Measurements from ENCODE around the gene MEX3A.
"Not testable (repeated sequence)": the region's sequence is repeated elsewhere in the genome, so short reads cannot be mapped to it uniquely, and the experiment has no call there.

Gene MEX3A, protein sequence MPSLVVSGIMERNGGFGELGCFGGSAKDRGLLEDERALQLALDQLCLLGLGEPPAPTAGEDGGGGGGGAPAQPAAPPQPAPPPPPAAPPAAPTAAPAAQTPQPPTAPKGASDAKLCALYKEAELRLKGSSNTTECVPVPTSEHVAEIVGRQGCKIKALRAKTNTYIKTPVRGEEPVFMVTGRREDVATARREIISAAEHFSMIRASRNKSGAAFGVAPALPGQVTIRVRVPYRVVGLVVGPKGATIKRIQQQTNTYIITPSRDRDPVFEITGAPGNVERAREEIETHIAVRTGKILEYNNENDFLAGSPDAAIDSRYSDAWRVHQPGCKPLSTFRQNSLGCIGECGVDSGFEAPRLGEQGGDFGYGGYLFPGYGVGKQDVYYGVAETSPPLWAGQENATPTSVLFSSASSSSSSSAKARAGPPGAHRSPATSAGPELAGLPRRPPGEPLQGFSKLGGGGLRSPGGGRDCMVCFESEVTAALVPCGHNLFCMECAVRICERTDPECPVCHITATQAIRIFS

DNA sequence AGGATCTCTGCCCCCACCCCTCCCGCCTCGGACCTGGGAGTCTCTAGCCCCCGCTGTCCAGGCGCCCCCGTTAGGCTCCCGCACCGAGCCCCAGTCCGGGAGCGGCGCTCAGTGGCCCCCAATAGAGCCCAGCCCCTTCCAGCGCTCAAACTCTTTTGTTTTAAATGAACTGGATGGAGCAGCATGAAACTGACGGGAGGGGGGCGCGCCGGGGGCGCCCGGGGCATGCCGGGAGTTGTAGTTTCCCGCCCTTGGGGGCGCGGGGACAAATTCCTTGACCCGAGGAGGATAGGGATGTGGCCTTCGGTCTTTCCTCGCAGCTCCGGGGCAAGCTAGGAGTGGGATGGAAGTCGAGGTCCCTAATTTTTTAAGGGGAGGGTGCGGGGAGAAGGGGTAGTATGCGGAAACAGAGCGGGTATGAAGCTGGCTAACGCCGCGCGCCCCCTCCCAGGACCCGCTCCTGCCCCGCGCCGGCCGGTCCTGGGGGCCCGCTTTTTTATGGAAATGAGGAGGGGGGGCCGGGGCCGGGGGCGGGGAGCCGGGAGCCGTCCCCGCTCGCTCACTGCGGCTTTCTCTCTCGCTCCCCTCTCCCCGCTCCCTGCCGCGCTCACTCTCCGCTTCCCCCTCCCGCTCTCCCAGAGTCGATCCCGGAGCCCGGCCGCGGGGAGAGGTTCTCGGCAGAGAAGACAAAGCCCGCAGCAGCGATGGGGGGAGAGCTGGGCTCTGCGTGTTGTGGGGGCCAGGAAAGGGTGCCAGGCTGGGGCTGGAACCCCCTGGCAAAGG, at the start of gene MEX3A:
Gene MEX3A (minus strand): TSS at position 157 of the 783 bp plus-strand sequence. CDS start 467 bp downstream, outside the sequence.
- peak; percentile 84 for DNase-seq (ENCODE audit: low spot score)

DNA sequence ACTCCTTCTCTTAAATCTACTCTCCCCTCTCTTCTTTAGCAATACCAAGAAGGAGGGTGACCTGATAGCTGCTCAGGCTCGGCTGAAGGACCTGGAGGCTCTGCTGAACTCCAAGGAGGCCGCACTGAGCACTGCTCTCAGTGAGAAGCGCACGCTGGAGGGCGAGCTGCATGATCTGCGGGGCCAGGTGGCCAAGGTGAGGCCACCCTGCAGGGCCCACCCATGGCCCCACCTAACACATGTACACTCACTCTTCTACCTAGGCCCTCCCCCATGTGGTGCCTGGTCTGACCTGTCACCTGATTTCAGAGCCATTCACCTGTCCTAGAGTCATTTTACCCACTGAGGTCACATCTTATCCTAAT, 48.3 kb upstream of the MEX3A start:
- no peak for DNase-seq (ENCODE audit: low spot score)

DNA sequence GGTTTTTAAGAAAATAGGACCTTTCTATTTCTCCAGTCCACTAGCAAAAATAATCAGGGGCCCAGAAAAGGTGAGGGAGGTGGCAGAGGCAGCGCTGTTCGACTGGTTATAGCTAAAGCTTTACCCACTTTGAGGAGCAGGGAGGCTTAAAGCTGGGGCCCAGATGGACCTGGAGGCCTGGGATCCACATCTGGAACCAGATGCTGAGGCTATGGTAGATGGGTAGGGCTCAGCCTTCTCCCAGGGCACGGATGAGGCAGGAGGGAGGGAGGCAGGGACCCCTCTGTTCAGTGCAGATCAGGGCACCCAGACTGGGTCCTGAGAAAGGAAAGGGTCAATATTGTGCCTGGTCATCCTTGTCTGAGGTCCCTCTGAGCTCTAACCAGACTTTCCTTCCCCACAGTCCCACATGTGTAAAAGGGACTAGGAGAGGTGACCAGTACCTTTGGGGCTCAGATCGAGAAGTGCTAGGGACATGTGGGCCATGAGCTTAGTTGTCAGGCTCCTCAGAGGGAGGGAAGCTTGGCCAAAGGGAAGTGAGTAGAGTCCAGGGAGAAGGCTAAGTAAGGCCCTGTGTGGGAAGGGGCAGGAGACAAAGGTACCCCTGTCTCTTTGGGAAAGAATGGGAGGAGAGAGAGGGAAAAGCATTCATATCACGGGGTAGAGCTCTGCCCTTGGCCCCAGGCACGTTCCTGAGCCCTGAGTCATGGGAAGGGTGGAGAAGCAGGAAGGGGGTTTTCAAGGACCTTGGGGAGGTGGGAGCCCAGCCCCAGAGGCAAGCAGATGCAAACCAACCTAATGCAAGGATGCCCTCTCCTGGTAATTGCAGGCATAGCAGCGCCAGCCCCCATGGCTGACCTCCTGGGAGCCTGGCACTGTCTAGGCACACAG, 47.7 kb upstream of the MEX3A start:
- peak; percentile 95 for DNase-seq (ENCODE audit: low spot score)

DNA sequence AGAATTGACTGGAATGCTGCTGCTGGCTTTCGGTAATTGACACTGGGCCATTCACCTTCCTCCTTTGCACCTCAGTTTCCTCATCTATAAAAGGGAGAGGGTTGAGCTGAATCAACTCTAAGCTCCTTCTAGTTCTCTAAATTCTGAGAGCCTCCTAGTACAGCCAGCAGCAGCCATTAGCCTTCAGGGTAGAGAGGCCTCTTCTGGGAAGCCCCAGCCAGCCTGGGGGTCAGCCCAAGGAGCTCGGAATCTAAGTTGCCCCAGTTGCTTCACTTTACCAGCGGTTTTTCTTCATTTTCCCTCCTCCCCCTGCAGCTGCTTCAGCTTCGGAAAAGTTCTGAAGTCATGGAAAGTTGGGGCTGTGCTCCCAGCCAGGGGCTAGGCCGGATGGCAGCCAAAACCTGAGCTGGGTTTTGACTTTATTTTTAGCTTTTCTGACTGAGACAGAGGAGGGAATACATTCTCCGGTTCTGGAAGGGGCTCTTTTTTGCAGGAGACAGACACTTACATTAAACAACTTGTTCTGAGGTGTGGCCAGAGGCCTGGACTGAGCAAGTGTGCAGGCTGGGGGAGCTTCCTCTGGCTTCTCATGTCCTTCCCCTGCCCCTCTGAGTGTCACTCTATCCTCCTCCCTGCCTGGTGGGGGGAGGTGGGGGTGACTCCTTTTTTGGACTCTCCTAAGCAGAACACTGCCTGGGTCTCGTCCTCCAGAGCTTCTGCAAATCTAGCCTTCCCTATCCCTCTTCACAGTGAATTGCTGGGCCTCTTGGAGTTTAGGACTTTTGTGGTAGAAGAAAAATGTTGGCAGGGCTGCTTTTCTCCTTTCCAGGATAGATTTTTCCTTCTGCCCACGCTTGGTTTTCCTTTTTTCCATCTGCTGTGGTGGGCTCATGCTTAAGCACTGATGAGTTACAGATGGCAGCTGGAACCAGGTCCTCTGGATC, 46.7 kb upstream of the MEX3A start:
- DNase-seq (ENCODE audit: low spot score) = no peak

DNA sequence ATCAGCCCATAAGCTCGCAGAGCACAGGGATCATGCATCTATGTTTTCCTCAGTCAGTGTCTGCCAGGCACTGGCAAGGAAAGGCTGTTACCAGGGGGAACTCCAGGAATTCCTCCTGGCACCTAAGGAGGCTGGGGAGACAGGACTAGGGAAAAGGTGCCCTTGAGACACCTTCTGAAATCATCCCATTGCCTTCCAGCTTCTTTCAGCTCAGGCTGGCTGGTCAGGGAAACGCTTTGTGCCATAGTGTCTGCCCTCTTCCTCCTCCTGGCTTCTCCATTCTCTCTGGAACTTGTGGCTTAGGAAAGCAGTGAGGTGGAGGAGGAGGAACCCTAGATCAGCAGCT, 46.0 kb upstream of the MEX3A start:
- no peak for DNase-seq (ENCODE audit: low spot score)

DNA sequence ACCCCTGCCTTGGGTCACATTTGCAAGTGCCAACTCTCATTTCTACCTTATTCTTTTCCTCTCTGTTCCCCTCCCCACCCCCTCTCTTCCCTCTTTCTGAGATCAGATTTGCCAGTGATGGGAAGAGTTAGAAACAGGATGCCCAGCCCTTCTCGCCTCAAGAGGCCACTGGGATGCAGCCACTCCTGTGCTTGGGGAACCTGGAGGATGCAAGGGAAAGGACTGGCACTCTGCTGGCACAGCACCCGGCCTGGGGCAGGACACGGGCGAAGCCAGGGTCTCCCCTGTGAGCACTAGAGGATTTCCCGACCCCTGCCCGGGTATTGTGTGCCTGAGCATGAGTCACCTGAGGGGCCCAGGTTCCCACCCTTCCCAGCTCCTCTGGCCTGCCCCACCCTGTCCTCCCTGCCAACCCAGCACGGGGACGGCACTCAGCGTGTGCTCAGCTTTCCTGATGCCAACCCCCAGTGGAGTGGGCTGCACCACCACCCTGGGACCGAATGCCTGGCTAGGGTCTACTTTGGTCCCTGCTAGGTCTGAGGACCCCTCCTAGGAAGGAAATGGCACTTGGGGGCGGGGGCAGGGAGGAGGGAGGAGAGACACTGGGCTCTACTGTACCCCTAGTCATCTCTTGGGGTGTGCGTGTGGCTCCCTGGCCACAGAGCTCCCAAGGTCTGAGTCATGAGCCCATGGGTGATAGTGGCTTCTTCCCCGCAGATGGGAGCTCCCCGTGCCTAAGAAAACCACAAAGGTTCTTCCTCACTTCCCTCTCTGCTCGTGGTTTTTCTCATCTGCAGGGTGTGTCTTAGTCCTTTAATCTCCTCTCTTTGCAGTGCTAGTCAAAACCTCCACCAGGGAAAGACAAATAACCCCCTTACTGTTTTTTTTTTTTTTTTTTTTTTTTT, 44.6 kb upstream of the MEX3A start:
- DNase-seq (ENCODE audit: low spot score) = no peak

DNA sequence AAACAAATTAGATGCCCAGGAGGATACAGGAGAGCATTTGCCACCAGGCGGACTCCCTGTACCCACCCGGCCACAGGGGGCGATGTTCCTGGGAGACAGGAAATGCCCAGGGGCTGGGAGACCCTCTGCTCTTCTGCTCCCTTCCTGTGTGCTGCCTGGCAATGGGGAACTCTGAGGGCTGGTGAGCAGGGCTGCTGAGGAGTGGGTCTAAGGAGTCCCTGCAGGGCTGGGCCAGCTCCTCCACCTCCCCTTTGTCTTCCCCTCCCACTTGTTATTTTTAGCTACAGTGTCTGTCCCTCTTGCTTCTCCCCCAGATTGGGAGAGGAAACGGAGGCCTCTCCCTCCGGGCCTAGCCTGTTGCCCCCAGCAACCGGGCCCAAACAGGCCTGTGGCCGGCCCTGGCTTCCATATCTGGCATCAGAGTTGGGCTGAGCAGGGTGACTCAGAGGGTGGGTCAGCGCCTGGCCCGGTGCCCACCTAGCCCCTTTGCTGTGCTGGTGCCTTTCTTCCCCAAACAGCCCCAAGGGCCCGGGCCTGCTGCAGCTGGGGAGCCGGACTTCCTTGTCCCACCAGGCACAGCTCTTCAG, 43.9 kb upstream of the MEX3A start:
- peak; percentile 77 for DNase-seq (ENCODE audit: low spot score)

DNA sequence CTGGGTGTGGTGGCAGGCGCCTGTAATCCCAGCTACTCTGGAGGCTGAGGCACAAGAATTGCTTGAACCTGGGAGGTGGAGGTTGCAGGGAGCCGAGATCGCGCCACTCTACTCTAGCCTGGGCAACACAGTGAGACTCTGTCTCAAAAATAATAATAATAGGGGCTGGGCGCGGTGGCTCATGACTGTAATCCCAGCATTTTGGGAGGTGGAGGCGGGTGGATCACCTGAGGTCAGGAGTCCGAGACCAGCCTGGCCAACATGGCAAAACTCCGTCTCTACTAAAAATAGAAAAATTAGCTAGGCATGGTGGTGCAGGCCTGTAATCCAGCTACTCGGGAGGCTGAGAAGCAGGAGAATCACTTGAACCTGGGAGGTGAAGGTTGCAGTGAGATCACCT, 43.3 kb upstream of the MEX3A start:
- not testable (repeated sequence) for DNase-seq (ENCODE audit: low spot score)

DNA sequence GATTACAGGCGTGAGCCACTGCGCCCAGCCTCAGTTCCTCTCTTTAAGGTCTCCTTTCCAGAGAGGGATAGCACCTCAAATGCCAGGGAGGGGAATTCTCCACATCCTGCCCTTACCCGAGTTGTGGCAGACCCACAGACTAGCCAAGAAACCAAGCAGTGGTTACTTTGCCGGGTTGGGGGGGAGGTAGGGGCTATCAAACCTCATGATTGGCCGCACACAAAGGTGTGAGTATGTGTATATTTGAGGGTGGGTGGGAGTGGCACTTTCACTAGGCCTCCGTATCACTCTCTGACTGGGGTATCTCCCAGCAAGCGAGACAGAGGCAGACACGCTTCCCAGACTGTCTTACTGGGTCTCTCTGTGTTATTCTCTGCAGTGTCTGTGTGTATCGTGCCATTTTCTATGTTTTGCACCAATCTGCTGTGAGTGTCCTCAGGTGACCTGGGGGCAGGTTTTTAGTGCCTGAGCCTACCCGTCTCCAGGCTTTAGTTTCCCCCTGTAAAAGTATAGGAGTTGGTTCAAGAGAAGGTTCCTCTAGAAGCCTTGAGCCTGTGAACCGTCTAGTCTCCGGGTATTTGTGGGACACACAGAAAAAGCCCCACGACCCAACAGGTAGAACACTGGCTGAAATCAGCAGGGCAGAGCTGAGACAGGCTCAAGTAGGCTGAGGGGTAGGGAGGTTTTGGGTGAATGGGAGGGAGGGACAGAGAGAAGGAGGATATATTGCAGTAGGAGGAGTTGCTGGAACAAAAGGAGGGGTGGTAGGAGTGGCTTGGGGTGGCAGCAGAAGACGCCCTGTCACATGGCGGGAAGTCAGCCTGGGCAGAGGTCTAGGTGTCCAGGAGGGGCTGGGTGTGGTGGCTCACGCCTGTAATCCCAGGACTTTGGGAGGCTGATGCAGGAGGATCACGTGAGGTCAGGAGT, 42.6 kb upstream of the MEX3A start:
- no peak for DNase-seq (ENCODE audit: low spot score)

DNA sequence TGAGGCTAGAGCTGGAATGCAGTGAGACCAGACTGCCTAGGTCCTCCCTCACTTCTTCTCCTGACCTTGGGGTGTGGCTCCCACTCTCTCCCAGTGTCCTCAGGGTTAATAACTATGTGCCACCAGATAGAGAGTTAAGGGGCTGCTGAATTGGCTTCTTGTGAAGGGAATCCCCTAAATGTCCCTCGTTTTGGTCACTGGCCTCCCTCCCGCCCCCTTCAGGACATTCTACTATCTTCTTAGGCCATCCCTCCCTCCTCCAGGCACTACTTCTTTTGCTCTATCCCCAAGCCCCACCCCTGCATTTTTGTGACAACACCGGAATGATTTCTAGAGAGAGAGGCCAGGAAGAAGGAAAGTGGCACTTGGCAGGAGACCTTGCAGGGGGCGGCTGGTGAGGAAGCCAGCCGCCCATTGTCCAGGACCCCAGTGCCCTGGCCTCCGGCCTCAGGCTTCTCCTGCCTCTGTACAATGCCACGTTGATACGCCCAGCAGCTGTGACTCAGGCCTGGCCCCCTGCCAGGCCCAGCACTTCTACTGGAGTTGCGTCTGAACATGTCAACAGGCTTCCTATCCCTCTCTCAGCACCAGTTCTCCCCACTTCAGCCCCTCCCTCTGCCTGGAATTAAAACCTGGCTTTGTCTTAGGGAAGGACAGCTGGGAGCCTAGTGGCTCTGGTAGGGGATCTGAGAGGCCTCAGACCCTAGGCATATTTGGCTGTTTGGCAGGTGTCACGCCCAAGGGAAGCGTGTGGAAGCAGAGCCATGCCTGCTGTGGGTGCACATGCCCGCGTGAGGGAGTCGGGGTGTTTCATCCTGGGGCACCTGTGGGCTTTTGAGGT, 41.3 kb upstream of the MEX3A start:
- DNase-seq (ENCODE audit: low spot score) = peak; percentile 86

DNA sequence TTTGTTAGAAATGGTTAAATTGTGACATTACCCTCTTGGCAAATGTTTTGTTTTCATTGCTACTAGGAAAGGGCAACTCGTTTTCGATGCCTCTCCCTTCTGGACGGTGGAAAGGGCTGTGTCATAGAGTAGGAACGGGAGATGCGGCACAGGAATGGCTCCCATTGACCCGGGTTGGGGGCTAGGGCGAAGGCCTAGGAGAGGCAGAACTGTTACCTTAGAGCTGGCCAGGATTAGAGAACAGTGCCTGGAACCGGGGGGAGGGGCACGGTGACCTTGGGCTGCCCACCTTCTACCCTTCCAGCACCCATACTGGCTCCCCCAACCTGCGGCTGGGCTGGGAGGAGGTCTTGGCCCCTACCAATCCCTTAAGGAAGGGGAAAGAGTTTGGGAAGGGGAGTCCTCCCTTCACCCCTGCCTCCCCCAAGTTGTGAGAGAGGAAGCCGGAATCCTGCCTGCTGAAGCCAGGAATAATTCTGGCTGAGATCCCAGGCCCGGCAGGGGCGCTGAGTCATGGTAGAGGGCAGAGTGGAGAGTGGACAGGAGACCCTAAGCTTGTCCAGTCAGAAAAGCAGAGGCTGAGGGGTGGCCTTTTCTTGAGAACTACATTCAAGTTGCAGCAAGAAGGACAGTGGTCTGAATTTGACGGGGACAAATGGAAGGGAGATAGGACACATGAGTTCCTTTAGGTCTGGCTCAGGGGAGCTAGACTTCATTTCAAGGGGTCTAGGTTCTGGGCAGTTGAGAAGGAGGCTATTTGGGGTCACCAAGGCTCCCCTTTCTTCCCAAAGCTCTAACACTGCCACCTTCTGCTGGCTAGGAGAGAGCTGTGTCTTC, 40.5 kb upstream of the MEX3A start:
- no peak for DNase-seq (ENCODE audit: low spot score)

DNA sequence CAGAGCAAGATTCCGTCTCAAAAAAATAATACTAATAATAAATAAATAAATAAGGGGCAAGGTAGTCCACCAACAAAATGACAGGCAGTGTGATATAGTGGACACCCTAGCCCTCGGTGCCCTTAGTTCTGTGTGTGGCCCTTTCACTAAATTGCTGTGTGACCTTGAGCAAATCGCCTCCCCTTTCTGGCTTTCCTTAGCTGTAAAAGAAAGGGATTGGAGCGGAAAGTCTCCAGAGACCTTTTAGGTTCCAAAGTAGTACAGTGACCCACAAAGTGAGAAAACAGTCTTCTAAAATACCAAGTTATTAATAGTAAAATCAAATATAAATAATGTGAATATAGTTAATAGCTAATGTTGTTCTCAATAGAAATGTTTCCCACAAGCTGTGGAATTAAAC, 39.8 kb upstream of the MEX3A start:
- no peak for DNase-seq (ENCODE audit: low spot score)

DNA sequence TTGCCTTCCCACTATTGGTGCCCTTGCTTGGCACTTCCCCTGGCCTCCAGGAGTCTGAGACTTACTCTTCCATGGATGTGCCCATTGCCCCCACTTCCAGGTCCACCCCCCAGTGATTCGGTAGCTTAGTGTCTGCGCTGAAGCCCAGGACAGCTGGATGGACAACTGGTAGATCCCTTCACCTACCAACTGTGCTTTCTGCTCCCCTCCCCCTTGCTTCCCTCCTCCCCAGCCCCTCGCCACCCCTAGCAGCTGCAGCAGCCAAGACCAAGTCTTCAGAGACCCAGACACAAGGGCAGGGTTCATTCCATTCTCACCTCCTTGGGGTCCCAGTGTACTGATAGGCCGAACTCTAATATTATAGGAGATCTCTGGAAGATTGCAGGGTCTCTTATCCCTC, 39.2 kb upstream of the MEX3A start:
- no peak for DNase-seq (ENCODE audit: low spot score)

DNA sequence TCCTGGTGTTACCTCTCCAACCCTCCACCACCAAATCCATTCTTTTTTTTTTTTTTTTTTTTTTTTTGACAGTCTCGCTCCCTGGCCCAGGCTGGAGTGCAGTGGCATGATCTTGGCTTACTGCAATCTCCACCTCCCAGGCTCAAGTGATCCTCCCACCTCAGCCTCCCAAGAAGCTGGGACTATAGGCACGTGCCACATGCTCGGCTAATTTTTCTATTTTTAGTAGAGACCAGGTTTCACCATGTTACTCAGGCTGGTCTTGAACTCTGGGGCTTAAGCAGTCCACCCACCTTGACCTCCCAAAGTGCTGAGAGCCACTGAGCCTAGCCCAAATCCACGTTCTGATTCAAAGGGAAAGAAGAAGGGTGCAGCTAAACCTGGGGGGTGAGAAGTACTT, 38.7 kb upstream of the MEX3A start:
- not testable (repeated sequence) for DNase-seq (ENCODE audit: low spot score)

DNA sequence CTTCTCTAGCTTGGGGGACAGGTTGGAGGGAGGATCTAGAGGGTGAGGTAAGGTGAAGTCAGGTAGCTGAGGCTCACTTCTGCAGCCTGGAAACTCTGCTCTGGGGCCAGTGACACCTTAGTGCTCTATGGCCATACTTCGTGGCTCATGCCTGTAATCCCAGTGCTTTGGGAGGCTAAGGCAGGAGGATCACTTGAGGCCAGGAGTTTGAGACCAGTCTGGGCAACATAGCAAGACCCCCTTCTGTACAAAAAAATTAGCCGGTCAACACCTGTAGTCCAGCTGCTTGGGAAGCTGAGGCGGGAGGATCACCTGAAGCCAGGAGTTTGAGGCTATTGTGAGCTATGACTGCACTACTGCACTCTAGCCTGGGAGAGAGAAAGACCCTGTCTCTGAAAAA, 38.1 kb upstream of the MEX3A start:
- no peak for DNase-seq (ENCODE audit: low spot score)

DNA sequence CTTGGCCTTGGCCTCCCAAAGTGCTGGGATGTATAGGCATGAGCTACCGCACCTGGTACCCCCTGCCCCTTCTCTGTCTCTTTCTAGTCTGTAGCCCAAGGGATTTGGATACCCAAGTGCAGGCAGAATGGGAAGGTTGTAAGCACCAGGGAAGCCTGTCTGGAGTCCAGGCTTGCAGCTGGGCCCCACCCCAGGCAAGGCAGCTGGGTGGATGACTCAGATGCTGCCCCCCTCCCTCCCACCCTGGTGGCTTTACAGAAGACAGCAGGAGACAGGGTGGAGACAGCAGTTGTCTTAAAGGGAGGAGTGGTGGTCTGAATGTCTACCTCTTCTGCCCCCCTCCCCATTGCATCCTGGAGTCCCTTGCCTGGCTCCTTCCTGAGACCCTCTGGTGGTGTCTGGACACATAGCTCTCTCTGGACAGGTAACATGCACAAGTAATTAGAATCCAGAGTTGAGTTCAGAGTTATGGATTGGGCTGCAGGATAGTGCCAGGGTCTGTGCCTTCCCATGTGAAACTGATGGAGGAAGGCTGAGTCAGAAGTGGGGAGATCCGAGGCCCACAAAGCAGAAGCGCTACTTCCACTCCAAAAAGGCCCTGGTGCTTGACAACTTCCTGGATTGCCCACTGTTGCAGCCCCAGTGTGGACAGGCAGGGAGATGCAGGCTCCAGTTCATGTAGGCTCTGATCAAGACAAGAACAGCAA, 37.4 kb upstream of the MEX3A start:
- DNase-seq (ENCODE audit: low spot score) = no peak

Data from COLO829 (cell line).